Amniotic stem cell (primary cell): ENCODE measurements around the gene ADRB1.

Experiments
- DNase-seq: peaks from one replicate; lab custom pipeline; 2025; lab: John Stamatoyannopoulos, UW

ADRB1 gene

DNA sequence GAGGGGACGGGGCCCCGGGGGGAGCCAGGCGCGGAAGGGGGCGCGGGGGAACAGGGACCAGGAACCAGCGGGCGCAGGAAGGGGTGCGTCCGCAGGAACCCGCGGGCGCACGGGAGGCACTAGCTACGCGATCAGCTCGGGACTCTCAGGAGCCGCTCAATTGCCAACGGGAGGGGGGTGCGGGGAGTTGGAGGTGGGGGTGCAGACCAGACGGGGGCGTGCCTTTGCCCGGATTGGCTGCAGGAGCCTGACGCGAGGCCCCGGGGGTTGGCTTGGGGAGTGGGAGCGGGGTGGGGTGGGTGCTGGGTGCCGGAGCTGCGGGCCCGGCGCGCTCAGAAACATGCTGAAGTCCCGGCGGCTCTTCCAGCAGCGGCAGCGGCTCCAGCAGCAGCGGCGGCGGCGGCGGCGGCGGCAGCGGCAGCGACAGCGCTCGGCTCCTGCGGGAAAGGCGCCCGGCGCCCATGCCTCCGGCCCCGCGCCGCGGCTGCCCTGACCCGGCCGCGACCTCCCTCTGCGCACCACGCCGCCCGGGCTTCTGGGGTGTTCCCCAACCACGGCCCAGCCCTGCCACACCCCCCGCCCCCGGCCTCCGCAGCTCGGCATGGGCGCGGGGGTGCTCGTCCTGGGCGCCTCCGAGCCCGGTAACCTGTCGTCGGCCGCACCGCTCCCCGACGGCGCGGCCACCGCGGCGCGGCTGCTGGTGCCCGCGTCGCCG, at the start of gene ADRB1:
TSS of gene ADRB1 (plus strand) at position 335 of the 715 bp plus-strand sequence. CDS start at position 602, 267 bp downstream.
- DNase-seq = no peak

DNA sequence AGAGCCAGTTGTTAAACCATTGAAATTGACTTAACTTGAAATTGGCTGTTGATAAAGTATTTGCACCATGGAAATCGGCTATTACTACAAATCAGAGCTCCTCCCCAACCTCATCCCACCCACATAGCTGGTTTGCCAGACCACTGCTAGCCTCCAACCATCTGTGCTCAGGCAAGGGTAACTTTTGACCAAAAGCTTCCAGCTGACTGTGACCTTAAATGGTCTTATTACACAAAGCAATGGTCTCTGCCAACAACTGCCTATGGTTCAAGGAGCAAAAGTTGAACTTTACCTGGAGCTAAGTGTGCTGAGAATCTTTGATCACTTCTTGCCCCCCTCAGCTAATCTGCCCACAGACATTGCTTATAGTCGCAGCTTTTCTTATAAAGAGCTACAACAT, 48.5 kb upstream of the ADRB1 start:
- no peak for DNase-seq

DNA sequence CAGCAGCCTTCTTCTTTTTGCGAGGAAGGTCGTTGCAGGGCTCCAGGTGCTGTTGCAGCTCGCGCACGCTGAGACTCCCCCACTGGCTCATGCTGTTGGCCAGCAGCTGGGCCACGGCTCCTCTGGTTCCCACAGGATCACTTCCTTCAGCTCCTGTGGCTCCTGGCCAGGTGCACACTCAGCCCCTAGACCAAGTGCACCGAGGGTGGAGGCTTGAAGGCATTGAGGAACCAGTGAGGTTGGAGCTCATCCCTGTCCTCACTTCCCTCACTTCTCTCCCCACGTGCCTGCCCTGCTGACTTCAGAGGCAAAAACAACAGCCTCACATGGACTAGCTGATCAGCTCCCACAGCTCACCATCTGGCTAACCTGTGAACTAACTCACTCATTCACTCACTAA, 46.2 kb upstream of the ADRB1 start:
- no peak for DNase-seq

DNA sequence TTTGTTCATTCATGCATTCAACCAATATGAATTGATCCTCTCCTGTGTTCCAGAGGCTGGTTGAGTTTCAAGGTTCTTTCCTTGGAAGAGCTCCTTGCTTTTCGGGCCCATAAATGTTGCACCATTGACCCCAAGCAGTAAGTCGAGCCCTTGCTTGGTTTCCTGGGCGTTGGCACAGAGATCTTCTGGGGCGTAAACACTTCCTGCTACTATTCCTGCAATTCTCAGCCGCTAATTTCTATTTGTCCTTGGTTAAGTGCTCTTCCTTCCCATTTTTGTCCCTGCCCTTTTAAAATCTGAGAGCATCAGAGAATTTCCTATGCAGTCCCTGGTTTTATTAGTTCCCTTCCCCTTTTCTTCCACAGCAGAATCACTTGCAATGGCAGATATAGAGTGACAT, 44.1 kb upstream of the ADRB1 start:
- no peak for DNase-seq

DNA sequence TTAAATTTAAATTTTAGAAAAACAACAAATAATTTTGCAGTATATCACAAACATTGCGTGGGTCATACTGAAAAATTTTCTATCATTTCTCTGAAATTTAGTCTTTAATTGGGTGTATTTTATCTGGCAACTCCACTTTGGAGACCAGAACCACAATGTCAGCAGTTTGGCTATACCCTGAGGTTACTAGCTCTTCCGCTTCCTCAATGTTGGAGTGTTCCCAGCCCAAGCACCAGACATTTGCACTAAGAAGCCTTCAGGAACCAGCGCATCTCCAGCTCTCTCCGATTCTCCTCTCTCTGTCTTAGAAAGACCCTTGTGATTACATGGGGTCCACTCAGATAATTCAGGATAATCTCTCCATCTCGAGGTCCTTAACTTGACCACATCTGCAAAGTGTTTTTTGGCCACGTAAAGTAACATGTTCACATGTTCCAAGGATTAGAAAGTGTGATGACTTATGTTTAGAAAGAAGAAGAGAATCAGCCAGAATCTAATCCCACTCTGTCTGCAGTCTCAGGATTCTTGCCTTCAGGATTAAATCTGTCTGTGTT, 43.1 kb upstream of the ADRB1 start:
- DNase-seq = no peak

DNA sequence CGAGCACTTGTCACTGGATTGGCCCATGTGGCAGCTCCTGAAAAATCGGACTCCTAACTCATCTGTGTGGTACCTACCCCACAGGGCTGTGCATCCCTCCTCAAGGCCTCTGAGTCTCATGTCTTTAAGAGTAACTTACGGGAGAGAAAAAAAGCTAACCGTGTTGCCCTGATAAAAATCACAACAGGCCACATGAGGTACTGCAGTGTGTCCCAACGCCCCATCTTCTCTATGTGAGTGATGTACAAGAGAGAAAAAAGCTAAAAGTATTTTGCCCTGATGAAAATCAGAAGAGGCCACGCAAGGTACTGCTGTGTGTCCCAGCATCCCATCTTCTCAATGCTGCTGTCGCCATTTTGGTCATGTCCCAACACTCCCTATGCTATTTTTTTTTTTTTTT, 41.2 kb upstream of the ADRB1 start:
- no peak for DNase-seq

DNA sequence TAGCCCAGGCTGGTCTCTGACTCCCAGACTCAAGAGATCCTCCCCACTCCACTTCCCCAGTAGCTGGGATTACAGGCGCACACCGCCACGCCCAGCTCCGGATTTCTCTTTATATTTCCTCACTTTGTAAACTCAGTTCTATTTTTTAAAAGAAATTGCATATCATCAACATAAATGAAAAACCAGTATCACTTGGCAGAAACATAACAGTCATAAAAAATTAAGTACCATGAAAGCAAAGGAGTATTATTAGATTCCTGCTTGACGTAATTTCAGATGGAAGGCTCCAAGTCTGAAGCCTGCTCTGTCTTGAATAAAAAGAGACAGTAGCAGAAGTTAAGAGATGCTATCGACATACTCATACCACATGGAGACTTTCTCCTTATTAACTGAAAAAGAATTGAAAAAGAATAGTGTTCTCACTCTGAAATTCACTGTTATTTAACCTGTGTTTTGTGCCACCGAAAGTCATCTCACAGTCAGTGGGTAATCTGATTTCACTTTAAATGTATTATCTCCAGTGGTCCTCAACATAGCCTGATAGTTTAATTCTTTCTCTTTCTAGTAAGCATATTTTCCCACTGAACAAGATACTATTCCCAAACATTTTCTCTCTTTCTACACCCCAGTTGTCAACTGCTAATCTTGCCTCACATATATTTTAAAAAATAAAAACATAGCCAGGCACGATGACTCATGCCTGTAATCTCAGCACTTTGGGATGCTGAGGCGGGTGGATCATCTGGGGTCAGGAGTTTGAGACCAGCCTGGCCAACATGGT, 40.3 kb upstream of the ADRB1 start:
- DNase-seq = no peak

DNA sequence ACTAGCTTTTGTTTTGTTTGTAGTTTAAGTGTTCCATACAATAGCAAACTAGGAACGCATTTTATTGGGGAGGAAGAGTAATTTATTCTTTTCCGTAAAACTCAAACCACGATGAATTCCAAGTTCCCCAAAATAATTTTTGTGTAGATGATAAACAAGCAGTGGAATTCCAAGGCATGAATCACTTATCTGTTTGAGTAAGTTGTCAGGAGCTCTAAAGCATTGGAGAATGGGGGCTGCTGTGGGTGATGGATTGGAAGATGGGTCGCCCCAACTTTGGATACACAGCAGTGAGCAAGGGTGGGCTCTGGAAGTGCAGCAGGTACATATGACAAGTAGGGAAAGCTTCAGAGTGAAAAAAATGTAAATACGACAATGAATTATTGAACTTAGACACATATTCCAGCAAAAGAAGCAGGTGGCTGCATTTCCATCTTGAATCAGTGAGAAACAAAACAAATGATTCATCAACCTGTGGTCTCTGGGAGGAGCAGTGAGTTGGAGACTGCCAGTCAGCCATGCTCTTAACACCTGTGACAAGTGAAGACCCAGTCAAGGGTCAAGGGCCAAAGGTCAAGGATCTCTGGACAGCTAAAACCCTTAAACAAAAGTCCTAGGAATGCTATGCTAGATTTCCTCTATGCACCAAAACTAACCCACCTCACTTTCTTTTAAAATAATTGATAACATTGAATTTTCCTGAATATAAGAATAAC, 34.2 kb upstream of the ADRB1 start:
- no peak for DNase-seq

DNA sequence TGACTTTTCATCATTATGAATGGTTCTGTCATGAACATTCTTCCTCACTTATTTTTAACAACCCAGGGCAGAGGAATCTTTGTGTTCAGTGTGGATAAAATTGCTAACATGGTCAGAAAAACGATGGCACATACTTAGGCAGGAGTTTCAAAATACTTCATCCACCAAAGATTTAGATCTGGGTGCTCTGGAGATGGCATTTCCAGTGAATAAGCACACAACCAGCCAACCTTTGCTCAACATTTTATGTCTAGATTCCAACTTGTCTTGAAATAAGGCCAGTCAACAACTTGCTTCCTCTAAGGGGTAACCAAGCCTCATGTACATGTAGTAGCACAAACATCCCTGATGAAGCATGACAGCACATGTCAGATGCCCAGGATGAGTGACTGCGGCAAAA, 33.4 kb upstream of the ADRB1 start:
- no peak for DNase-seq

DNA sequence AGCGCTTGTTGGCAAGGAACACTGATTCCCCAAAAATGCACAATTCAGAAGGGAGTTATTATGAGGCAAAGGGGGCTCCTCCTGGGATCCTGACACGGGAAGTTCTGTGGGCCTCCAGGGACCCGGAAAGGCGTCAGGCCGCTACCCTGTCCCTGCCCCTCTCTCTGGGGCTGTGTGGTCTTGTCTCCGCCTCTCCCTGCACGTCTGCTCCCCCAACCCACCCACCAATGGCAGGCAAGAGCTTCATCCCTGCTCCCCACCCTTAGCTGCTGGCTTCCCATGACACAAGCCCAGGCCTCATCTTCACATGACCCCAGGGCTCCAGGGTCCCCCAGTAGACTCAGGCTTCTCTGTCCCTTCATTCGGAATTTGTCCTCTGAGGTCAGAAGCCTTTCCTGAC, 31.0 kb upstream of the ADRB1 start:
- DNase-seq = no peak

DNA sequence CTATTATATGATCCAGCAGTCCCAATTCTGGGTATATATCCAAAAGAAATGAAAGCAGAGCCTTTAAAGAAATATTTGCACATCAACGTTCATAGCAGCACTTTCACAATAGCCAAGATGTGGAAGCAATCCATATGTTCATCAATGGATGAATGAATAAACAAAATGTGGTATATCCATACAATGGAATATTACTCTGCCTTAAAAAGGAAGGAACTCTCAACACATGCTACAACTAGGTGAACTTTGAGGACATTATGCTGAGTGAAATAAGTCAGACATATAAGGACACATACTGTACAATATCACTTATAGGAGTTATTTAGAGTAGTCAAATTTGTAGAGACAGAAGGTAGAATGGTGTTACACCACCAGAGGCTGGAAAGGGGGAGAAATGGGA, 28.0 kb upstream of the ADRB1 start:
- DNase-seq = no peak

DNA sequence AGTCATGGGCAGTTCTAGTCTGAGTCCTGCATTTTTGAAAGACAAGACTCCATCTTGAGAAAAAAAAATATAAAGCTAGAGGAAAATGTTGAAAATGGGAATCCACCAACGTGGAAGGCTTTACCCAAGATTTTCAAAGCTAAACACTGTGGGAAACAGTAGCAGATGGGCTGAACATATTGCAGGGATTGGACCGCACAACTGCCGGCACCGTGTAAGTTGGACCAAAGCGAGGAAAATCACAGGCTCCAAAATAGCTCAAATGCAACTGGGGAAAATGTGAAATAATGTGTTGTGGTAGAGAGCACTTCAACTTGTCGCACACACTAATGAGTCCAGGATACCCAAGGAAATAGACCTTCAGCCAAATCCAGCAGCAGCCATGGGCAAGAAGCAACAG, 26.4 kb upstream of the ADRB1 start:
- DNase-seq = no peak

DNA sequence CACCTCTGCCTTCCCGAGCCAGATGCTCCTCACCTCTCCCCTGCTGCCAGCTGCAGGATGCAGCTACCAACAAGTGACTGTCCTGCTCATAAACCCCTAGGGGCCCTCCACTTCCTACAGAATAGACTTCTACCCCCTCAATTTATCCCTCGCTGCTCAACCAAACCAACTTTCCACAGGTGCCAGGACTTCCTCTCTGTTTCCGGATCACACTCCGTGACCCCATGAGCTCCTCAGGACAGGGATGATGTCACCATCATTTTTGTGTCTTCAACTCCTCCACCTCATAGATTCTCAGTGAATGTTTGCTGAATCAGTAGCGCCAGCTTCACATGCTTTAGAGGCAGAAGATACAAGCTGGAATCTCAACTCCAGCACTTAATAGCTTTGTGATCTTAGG, 25.8 kb upstream of the ADRB1 start:
- DNase-seq = no peak

DNA sequence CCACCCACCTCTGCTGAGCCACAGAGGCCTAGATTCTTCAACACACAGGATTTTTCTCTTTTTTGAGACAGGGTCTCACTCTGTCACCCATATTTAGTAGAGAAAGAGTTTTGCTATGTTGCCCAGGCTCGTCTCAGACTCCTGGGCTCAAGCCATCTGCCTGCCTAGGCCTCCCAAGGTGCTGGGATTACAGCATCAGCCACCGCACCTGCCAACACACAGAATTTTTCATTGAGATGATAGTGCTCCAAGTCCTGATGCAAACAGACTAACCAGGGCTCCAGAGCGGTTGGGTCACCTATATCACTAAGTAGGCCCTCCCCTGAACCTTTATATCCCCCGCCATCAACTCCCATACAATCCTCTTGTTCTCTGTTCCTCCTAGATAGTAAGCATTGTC, 24.4 kb upstream of the ADRB1 start:
- no peak for DNase-seq

DNA sequence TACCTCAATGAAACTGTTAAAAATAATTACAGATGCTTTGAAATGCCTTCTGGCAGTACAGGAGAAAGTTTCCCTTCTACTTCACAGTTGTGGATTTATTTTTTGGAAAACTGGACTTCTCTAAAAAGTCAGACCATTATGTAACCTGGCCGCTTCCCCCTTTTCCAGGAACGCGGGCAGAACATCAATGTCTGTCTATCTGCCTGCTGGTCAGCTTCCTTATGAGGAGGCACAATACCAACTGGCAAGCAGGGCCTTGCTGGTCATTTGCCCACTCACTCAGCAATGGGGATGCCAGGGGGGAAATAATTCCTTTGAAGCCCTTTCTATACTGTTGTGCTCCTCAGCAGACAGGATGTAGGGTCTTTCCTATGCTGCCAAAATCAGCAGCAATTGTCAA, 22.5 kb upstream of the ADRB1 start:
- DNase-seq = no peak

DNA sequence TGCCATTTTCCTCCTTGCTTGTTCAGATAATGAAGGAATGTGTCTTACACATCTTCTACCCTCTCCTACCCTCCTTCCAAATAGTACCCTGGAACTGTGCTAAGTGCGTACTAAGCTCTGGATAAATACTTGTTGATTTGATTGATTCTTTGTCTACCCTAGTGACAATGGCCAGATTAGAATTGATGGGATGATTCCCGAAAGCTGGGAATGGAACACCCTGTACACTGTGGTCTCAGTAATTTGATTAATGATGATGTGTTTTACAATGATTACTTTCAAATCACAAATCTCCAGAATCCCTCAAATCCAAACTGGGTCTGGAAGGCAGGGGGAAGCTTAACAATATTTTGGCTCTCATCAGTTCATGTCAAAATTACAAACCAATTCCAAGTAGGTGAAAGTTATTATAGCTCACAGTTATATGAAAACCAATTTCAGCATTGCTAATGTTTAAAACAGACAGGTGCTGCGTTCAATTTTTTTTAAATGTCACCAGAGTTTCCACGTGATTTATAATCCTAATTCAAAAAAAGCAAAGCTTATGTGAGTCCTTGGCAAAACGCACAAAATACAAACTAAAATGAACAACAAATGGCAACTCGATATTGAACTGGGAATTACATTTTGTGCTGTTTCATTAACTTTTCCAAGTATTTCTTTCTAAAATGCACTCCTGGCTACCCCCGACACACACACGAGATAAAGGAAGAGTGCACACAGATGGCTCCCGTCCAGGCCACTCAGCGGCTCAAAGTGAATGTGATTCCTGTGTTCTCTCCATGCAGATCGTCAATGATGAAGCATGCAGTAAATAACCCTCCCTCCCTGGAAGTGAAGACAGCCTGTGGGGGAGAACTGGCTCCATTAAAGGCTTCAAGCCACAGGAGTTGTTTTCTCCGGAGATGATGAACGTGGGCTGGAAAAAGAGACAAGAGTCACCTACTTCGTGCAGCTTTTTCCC, 21.7 kb upstream of the ADRB1 start:
- DNase-seq = no peak

DNA sequence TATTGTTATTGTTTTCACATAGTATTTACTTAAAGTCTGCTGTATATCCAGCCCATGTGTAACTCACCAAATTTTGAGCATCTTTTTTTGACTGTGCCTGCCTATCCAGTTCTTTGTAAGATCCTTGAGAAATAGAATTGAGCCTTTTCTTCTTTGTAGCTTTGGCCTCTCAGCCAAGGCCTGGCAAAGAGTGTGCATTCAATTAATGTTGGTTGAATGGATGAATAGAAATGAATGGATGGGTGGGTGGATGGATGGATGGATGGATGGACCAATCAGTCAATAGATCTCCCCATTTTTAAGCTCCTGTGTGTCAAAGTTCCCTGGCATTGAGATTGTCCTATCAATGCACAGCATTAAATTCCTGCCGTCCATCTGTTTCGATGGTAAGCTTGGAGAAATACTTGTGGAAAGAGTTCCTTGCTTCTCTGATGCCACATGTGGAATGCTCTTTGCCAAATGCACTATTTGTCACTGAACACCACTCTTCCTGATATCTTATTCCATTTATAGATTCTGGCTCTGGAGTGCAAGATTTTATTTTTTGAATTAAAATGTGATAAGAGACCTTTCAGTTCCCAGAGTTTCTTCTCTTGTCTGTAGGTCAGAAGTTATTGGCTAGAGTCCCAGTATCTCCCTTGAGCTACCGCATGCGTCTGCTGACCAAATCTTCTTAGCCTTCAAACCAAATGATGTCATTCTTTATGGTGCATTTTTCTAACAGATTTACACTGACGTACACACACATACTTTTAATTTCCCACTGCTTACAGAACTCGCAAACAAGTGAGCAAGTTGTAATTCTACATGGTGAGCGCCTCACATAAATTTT, 20.7 kb upstream of the ADRB1 start:
- DNase-seq = no peak

DNA sequence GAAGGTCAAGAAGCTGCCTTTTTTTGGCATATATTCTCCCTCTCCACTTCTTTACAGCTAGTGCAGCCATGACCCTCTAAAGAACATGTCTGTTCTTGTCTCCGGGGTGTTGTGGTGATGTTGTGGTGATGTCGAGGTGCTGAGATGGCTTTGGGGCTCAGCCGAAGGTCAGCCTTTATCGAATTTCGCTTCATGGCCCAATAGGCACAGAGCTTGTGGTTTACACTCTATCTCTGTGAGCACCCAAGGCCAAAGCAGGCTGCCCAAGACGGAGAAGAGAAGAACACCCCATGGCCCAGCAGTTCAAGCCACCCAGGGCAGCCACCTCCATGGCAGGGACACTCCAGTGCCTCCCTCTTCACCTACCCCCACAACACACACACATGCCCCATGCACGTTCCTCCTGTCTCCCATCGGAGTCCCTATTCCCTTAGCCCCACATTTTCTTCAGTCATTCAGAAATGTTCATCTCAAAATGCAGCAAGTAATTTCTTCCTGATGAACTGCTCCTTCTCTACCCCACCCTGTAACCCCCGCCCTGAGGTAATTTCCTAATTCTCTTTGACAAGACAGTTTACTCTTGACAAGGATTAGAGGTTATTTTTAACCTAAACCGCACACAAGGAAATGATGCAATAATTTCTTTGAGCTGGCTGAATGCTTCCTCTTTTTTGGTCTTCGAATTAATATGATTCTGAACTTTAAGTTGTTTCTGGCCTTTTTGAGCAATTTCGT, 18.6 kb upstream of the ADRB1 start:
- no peak for DNase-seq

DNA sequence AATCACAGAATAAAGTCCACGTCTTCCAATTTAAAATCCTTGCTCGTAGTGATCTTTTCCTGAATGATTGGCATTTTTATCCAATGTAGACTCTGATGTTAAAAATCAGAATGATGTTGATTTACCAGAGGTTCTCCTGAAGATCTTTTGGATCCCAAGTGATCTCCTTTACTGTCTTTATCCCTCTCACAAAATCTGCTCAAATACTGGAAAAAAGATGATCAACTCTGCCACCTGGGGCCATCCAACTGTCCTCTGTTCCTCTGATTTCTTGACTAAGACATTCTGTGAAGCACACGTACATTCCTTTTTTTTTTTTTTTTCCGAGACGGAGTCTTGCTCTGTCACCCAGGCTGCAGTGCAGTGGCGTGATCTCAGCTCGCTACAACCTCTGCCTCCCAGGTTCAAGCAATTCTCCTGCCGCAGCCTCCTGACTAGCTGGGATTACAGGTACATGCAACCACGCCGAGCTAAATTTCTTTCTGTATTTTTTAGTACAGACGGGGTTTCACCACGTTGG, 18.0 kb upstream of the ADRB1 start:
- DNase-seq = no peak
